HEK293 (cell line): ENCODE data around the gene KIF11.

Experiments used
- CTCF ChIP-seq: fragments of 450-650 bp; formaldehyde crosslinking; IDR thresholded peaks from 2 replicates; pipeline ENCODE4 v1.5.1; 2016; ENCODE audit warnings: missing biosample characterization, missing genetic modification characterization
- GFI1B ChIP-seq: fragments of 450-650 bp; formaldehyde crosslinking; IDR thresholded peaks from 2 replicates; pipeline ENCODE4 v1.5.1; 2016; ENCODE audit warnings: missing biosample characterization, missing genetic modification characterization
- HOXA7 ChIP-seq: sonication (generic); formaldehyde crosslinking; IDR thresholded peaks from 2 replicates; pipeline ENCODE4 v1.8.1; 2022; ENCODE audit warnings: missing genetic modification reagents, borderline replicate concordance
- PATZ1 ChIP-seq: fragments of 450-650 bp; formaldehyde crosslinking; IDR thresholded peaks from 2 replicates; pipeline ENCODE4 v1.5.1; 2016; ENCODE audit warnings: missing biosample characterization, missing genetic modification characterization
- RBAK ChIP-seq: fragments of 450-650 bp; formaldehyde crosslinking; IDR thresholded peaks from 2 replicates; pipeline ENCODE4 v1.5.1; 2016; ENCODE audit warnings: missing biosample characterization, missing genetic modification characterization
- ZNF121 ChIP-seq: fragments of 450-650 bp; formaldehyde crosslinking; IDR thresholded peaks from 2 replicates; pipeline ENCODE4 v1.5.1; 2016; ENCODE audit warnings: missing biosample characterization, missing genetic modification characterization
- ZNF2 ChIP-seq: fragments of 450-650 bp; formaldehyde crosslinking; IDR thresholded peaks from 2 replicates; pipeline ENCODE4 v1.5.1; 2016; ENCODE audit warnings: missing biosample characterization, missing genetic modification characterization
- TF ChIP-seq, protein P1 (sequence below): fragments of 450-650 bp; IDR thresholded peaks from 2 replicates; pipeline ENCODE4 v1.5.1; 2018; ENCODE audit warnings: missing biosample characterization, missing genetic modification characterization

DNA sequence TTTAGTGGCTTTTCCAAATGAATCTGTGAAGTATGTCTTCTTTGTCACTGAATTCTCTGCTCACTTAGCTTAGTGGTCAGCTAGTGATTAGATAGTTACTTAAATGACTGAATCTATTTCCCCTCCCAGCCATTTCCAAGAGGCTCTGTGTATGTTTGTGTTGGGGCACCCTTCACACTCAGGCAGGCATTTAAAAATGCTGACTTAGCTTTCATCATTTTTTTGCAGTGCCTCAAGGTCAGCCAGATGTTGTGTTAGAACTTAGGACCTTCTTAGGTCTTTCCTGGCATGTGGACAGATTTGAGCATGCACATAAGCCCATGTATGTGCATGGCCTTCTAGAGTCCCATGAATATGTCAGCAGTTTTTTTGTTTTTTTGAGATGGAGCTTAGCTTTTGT lies 71.4 kb downstream of the KIF11 start:
- TF ChIP-seq CTCF (tag by site-specific recombination) (no peak), HOXA7 (CRISPR knock-in tag) (no peak), ZNF121 (tag by site-specific recombination) (no peak), RBAK (no peak), PATZ1 (no peak), ZNF2 (tag by site-specific recombination) (no peak), GFI1B (no peak)
- TF ChIP-seq, protein P1, sequence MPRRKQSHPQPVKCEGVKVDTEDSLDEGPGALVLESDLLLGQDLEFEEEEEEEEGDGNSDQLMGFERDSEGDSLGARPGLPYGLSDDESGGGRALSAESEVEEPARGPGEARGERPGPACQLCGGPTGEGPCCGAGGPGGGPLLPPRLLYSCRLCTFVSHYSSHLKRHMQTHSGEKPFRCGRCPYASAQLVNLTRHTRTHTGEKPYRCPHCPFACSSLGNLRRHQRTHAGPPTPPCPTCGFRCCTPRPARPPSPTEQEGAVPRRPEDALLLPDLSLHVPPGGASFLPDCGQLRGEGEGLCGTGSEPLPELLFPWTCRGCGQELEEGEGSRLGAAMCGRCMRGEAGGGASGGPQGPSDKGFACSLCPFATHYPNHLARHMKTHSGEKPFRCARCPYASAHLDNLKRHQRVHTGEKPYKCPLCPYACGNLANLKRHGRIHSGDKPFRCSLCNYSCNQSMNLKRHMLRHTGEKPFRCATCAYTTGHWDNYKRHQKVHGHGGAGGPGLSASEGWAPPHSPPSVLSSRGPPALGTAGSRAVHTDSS (tag by site-specific recombination) = no peak
